ENCODE data around the gene GMPR2.

- no peak for TF ChIP-seq CTCF (IDR thresholded peaks at IDR 0.05)
- no peak for TF ChIP-seq POLR2A (IDR thresholded peaks at IDR 0.05)
Observed at GRCh38 chr14:24206260-24207103, 26.2 kb upstream of the GMPR2 start.

Data from testis (tissue), 2 donors.